ENCODE data around the gene CTSA. TPM values are rescaled to one million over a fixed set of nuclear protein-coding genes. Genes with fewer than 3 reads are reported as not detected.

The CTSA gene
- total and polyA plus RNA-seq, 9 of the 15 experiments (the other 6 are each of a cell fraction or from before 2014, with no cell fraction given): 8.8 to 61.7 (median 28.3) TPM

DNA sequence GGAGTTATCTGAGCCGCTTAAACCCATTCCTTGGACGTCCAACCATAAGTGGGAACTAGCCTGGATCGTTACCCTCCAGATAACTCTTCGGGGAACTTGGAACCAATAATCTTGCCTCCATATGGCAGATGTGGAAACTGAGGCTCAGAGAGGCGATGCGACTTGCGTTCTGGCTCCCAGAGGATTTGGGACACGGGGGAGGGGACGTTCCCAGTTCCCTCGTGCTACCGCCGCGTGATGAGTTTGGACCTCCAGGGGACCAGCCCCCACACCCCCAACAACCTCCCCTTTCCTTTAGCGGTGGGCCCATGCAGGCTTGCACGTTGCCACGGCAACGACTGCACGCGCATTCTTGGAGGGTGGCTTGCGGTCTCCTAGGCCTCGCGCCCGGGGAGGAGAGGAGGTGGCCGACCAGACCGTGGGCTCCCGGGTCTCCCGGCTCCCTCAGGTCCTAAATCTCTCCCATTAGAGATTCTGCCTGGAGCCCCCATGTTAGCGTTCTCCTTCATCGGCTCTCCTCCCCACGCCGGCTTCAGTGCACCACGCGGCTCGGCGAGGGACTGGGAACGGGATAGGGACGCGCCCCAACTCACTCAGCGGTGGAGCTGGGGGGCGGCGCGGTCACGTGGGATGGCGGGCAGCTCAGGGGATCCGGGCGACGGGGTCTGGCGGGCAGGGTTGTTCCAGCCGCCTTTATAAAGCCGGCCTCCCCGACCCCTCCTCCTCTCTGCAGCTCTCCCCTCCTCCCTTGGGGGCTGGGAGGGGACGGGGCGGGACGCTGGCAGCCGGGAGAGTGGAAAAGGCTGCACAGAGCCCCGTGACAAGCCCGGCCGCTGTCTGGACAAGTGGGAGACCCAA, 20.6 kb downstream of the CTSA start, which contains the start of gene PLTP (continued):
- TF ChIP-seq SUPT5H (IDR thresholded peaks at IDR 0.05) (peak; percentile 39), NFRKB (IDR thresholded peaks at IDR 0.05; ENCODE audit: low read depth) (peak; percentile 7; the same call in 1 of the 2 replicates), ZNF165 (CRISPR knock-in tag; IDR thresholded peaks at IDR 0.05; ENCODE audit: borderline replicate concordance) (no peak), CTBP1 (IDR thresholded peaks at IDR 0.05; ENCODE audit: borderline replicate concordance) (no peak), ZNF444 (CRISPR knock-in tag; IDR thresholded peaks at IDR 0.05) (no peak), POLR2B (IDR thresholded peaks at IDR 0.05; ENCODE audit: low read depth, partially characterized antibody) (no peak), ZNF347 (CRISPR knock-in tag; IDR thresholded peaks at IDR 0.05; ENCODE audit: low read depth) (no peak), RAD51 (IDR thresholded peaks at IDR 0.05; ENCODE audit: borderline replicate concordance, low read depth) (peak; percentile 56; the same call in 1 of the 2 replicates), STAT5B (CRISPR knock-in tag; IDR thresholded peaks at IDR 0.05) (no peak)
- TF ChIP-seq, protein P1, sequence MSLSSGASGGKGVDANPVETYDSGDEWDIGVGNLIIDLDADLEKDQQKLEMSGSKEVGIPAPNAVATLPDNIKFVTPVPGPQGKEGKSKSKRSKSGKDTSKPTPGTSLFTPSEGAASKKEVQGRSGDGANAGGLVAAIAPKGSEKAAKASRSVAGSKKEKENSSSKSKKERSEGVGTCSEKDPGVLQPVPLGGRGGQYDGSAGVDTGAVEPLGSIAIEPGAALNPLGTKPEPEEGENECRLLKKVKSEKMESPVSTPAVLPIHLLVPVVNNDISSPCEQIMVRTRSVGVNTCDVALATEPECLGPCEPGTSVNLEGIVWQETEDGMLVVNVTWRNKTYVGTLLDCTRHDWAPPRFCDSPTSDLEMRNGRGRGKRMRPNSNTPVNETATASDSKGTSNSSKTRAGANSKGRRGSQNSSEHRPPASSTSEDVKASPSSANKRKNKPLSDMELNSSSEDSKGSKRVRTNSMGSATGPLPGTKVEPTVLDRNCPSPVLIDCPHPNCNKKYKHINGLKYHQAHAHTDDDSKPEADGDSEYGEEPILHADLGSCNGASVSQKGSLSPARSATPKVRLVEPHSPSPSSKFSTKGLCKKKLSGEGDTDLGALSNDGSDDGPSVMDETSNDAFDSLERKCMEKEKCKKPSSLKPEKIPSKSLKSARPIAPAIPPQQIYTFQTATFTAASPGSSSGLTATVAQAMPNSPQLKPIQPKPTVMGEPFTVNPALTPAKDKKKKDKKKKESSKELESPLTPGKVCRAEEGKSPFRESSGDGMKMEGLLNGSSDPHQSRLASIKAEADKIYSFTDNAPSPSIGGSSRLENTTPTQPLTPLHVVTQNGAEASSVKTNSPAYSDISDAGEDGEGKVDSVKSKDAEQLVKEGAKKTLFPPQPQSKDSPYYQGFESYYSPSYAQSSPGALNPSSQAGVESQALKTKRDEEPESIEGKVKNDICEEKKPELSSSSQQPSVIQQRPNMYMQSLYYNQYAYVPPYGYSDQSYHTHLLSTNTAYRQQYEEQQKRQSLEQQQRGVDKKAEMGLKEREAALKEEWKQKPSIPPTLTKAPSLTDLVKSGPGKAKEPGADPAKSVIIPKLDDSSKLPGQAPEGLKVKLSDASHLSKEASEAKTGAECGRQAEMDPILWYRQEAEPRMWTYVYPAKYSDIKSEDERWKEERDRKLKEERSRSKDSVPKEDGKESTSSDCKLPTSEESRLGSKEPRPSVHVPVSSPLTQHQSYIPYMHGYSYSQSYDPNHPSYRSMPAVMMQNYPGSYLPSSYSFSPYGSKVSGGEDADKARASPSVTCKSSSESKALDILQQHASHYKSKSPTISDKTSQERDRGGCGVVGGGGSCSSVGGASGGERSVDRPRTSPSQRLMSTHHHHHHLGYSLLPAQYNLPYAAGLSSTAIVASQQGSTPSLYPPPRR (CRISPR knock-in tag; IDR thresholded peaks at IDR 0.05; ENCODE audit: borderline replicate concordance): no peak
- TF ChIP-seq, protein P2, sequence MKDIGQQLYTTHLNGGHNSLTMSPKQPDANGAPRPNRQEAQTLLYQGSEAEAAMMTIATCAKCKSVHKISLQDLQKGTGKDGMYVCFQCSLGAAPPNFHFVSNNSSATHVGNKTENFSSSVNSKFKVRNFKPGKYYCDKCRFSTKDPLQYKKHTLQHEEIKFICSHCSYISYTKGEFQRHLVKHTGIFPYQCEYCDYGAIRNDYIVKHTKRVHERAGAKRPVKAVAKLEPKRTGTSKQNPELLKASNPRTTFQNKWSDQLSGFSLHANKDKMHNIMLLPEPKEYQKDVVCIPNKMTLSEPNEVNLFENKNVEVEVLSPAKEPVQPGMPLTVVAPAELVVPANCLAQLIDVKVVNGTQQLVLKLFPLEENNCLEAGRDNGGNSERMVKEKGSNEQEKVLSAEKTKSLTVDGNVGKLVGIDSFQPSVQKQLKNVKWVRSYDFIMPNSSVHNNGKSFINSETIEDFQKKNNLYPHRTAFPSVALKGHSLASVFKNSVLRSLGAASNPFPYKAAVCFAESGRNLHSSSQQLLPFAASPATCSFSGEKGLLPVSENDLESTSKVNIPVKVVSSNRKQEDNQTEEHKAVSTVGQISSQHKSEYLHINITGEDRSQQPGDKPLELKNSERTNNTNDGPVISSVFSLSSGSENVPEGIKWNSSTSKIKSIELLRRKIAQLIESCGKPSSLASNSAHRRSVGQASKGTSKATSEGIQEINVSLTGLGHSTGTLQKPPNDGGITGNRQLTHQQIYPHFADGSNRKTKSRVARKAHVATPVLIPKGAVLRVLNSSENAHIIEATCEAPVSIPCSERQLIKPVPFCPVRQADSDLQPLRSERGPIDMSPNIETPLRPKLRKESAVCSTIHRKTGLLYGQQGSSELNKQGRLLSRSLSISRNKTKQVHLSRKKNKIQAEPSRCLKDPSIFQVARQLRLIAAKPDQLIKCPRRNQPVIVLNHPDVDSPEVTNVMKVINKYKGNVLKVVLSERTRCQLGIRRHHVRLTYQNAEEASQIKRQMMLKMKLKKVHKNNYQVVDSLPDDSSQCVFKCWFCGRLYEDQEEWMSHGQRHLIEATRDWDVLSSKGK (CRISPR knock-in tag; IDR thresholded peaks at IDR 0.05): no peak
- TF ChIP-seq, protein P3, sequence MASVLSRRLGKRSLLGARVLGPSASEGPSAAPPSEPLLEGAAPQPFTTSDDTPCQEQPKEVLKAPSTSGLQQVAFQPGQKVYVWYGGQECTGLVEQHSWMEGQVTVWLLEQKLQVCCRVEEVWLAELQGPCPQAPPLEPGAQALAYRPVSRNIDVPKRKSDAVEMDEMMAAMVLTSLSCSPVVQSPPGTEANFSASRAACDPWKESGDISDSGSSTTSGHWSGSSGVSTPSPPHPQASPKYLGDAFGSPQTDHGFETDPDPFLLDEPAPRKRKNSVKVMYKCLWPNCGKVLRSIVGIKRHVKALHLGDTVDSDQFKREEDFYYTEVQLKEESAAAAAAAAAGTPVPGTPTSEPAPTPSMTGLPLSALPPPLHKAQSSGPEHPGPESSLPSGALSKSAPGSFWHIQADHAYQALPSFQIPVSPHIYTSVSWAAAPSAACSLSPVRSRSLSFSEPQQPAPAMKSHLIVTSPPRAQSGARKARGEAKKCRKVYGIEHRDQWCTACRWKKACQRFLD (CRISPR knock-in tag; IDR thresholded peaks at IDR 0.05): no peak
- TF ChIP-seq, protein P4, sequence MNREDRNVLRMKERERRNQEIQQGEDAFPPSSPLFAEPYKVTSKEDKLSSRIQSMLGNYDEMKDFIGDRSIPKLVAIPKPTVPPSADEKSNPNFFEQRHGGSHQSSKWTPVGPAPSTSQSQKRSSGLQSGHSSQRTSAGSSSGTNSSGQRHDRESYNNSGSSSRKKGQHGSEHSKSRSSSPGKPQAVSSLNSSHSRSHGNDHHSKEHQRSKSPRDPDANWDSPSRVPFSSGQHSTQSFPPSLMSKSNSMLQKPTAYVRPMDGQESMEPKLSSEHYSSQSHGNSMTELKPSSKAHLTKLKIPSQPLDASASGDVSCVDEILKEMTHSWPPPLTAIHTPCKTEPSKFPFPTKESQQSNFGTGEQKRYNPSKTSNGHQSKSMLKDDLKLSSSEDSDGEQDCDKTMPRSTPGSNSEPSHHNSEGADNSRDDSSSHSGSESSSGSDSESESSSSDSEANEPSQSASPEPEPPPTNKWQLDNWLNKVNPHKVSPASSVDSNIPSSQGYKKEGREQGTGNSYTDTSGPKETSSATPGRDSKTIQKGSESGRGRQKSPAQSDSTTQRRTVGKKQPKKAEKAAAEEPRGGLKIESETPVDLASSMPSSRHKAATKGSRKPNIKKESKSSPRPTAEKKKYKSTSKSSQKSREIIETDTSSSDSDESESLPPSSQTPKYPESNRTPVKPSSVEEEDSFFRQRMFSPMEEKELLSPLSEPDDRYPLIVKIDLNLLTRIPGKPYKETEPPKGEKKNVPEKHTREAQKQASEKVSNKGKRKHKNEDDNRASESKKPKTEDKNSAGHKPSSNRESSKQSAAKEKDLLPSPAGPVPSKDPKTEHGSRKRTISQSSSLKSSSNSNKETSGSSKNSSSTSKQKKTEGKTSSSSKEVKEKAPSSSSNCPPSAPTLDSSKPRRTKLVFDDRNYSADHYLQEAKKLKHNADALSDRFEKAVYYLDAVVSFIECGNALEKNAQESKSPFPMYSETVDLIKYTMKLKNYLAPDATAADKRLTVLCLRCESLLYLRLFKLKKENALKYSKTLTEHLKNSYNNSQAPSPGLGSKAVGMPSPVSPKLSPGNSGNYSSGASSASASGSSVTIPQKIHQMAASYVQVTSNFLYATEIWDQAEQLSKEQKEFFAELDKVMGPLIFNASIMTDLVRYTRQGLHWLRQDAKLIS (CRISPR knock-in tag; IDR thresholded peaks at IDR 0.05): no peak

Data from K562 (cell line).